HCT116 (cell line): Measurements from ENCODE around the gene RND2.

Source experiments
- POLR2A ChIP-seq: IDR thresholded peaks from 2 replicates; pipeline ENCODE4 v1.7.0; 2011; ENCODE audit warnings: borderline replicate concordance; ENCODE audit not compliant: insufficient read depth, insufficient read length; ENCODE audit errors: extremely low read depth
- TF ChIP-seq, protein P1 (sequence below), 3 experiments: fragments of 200-600 bp in 1 of 3; sonication (generic) in 1 of 3; IDR thresholded peaks in 2 of 3; conservative IDR thresholded peaks in 1 of 3; 2 replicates each; pipeline ENCODE4 v1.5.1; 2012 to 2017; ENCODE audit warnings: low read depth in 2 of 3, low read length in 2 of 3, antibody characterized with exemption in 1 of 3, borderline replicate concordance in 1 of 3, control low read depth in 1 of 3, mild to moderate bottlenecking in 1 of 3, mixed read lengths in 1 of 3, mixed run types in 1 of 3, moderate library complexity in 1 of 3; ENCODE audit not compliant: insufficient read depth in 1 of 3

DNA sequence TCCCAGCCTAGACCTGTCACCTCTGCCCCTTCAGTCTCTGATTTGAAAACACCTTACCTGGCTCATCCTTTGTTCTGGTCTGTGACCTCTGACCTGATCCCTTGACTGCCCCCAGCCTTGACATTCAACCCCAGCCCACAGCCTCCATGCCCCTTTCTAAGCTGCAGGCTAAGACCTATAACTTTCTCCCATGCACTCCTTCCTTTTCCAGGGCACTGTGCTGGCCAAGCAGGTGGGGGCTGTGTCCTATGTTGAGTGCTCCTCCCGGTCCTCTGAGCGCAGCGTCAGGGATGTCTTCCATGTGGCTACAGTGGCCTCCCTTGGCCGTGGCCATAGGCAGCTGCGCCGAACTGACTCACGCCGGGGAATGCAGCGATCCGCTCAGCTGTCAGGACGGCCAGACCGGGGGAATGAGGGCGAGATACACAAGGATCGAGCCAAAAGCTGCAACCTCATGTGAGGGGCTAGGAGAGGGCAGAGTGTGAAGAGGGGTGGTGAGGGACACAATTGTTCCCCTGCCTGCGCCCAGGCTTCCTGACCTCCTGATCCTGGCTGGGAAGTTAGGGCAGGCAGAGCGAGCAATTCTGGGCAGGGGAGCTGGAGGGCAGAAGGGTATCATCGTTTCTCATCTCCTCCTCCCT lies 3.3 kb downstream of the RND2 start:
- TF ChIP-seq POLR2A: no peak
- TF ChIP-seq, protein P1, sequence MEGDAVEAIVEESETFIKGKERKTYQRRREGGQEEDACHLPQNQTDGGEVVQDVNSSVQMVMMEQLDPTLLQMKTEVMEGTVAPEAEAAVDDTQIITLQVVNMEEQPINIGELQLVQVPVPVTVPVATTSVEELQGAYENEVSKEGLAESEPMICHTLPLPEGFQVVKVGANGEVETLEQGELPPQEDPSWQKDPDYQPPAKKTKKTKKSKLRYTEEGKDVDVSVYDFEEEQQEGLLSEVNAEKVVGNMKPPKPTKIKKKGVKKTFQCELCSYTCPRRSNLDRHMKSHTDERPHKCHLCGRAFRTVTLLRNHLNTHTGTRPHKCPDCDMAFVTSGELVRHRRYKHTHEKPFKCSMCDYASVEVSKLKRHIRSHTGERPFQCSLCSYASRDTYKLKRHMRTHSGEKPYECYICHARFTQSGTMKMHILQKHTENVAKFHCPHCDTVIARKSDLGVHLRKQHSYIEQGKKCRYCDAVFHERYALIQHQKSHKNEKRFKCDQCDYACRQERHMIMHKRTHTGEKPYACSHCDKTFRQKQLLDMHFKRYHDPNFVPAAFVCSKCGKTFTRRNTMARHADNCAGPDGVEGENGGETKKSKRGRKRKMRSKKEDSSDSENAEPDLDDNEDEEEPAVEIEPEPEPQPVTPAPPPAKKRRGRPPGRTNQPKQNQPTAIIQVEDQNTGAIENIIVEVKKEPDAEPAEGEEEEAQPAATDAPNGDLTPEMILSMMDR (IDR thresholded peaks at IDR 0.05 in 2 of 3, conservative IDR thresholded peaks at IDR 0.05 in 1 of 3; ENCODE audit: borderline replicate concordance in 1 of 3, insufficient read depth in 1 of 3, low read depth in 2 of 3, low read length in 2 of 3): no peak
